Heart left ventricle (tissue), 13 donors: ENCODE data around the gene KSR2.

Experiments
- CTCF ChIP-seq, 12 donors: fragments of 200-600 bp; sonication (generic) in 4 of 12; IDR thresholded peaks; one replicate each; pipeline versions ENCODE4 v1.5.0 to v1.8.0; 2018 to 2022; ENCODE audit warnings: antibody characterized with exemption in 12 of 12, mild to moderate bottlenecking in 5 of 12
- POLR2A ChIP-seq, 2 donors: fragments of 450-650 bp; IDR thresholded peaks; one replicate each; pipeline ENCODE4 v1.6.1; 2017; ENCODE audit warnings: antibody characterized with exemption in 2 of 2, mild to moderate bottlenecking in 2 of 2, moderate library complexity in 2 of 2
- donor health status: ischemic (EF 13 %, LVEDD 7.1; RV severe dilation, severe dysfunction).
- donor health status: DM: no; HTN: yes; CAD: no.
- donor health status: DM: no; HTN: no; CAD: no.
- donor health status: ischemic (EF 25% LVEDD 6.9; RV normal size, moderate dysfunction).
- donor health status: ischemic (EF 25% LVEDD 5.7; RV mildly dilated, moderate dysfunction).
- donor health status: ischemic (EF 35%, LVEDD 5.7; RV mildly dilated, moderate dysfunction).
- donor health status: nonischemic (EF 11% LVEDD 7.7; RV severe dilation, severe dysfunction).
- donor health status: DM: yes; HTN: yes; CAD: no.
- donor health status: PGD.
- donor health status: ischemic (EF 29% LVEDD 5.4; RV normal size, mild dysfunction).
- donor health status: nonischemic (EF 23%, LVEDD 6.1; RV moderate dilation, normal function).

GRCh38 chr12:117750657-117751056, 218.1 kb downstream of the KSR2 start:
- TF ChIP-seq POLR2A (IDR thresholded peaks at IDR 0.05) (no peak), CTCF (IDR thresholded peaks at IDR 0.05) (no peak)
